Fibroblast of lung (primary cell): ENCODE measurements around the gene CD83.

Experiments
- EZH2 ChIP-seq: IDR thresholded peaks from 2 replicates; pipeline ENCODE4 v1.5.1; 2012; ENCODE audit warnings: low read length, control low read depth, mild to moderate bottlenecking; ENCODE audit errors: missing control alignments
- TF ChIP-seq, protein P1 (sequence below), 2 donors: IDR thresholded peaks in 1 of 2; conservative IDR thresholded peaks in 1 of 2; 1 replicate in 1 of 2; 2 replicates in 1 of 2; pipeline ENCODE4 v1.5.1; 2011 to 2012; ENCODE audit warnings: low read length in 2 of 2, control low read depth in 1 of 2, inconsistent platforms in 1 of 2, low read depth in 1 of 2, mild to moderate bottlenecking in 1 of 2

DNA sequence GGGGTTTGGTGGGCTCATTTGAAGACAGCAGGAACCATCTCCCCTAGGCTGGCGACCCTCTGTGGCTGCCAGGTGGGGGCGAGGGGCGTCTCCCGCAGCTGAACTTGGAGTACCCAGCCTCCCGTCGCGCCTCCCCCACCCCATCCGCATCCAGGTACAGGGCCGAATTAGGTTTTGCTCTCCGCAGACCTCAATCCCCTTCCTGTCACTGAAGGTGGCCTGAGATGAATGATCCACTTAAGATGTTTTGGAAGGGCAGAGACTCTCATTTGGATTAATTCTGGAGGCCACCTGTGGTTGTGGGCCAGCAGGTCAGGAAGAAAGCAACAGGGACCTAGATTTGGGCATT, 493 bp downstream of the CD83 start:
- TF ChIP-seq, protein P1, sequence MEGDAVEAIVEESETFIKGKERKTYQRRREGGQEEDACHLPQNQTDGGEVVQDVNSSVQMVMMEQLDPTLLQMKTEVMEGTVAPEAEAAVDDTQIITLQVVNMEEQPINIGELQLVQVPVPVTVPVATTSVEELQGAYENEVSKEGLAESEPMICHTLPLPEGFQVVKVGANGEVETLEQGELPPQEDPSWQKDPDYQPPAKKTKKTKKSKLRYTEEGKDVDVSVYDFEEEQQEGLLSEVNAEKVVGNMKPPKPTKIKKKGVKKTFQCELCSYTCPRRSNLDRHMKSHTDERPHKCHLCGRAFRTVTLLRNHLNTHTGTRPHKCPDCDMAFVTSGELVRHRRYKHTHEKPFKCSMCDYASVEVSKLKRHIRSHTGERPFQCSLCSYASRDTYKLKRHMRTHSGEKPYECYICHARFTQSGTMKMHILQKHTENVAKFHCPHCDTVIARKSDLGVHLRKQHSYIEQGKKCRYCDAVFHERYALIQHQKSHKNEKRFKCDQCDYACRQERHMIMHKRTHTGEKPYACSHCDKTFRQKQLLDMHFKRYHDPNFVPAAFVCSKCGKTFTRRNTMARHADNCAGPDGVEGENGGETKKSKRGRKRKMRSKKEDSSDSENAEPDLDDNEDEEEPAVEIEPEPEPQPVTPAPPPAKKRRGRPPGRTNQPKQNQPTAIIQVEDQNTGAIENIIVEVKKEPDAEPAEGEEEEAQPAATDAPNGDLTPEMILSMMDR (conservative IDR thresholded peaks at IDR 0.05 in 1 of 2, IDR thresholded peaks at IDR 0.05 in 1 of 2; ENCODE audit: low read depth in 1 of 2, low read length in 2 of 2): no peak
- no peak for TF ChIP-seq EZH2
